SH-SY5Y (cell line): ENCODE measurements around the gene MARCHF10.

Experiments
- GATA2 ChIP-seq: IDR thresholded peaks from 2 replicates; pipeline ENCODE4 v1.6.1; 2011; ENCODE audit warnings: mild to moderate bottlenecking, low read depth, low read length
- GATA3 ChIP-seq: IDR thresholded peaks from 2 replicates; pipeline ENCODE4 v1.6.1; 2011; ENCODE audit warnings: low read depth, mild to moderate bottlenecking, low read length, moderate library complexity

GRCh38 chr17:62665599-62665998 lies 142.5 kb downstream of the MARCHF10 start:
- TF ChIP-seq GATA3, result no peak
- no peak for TF ChIP-seq GATA2
